Activated T-cell treated with anti-CD3 and anti-CD28 coated beads, Interleukin-2, amount 50 U/mL, for 24 hours (primary cell): ENCODE data around the gene AMOTL2.

Experiments used
- DNase-seq: peaks from one replicate; pipeline ENCODE4 v3.0.0-alpha.2; 2020
- H3K27ac Mint-ChIP-seq: 2 replicates; pipeline ENCODE4 v1.8.0; 2020; ENCODE audit warnings: mild to moderate bottlenecking, mixed read lengths
- H3K27me3 Mint-ChIP-seq: 2 replicates; pipeline ENCODE4 v1.8.0; 2020; ENCODE audit warnings: mixed read lengths
- H3K36me3 Mint-ChIP-seq: 2 replicates; pipeline ENCODE4 v1.8.0; 2020; ENCODE audit warnings: low read depth, mixed read lengths
- H3K4me1 Mint-ChIP-seq: 2 replicates; pipeline ENCODE4 v1.8.0; 2020; ENCODE audit warnings: low read depth, mixed read lengths
- H3K4me3 Mint-ChIP-seq: 2 replicates; pipeline ENCODE4 v1.8.0; 2020; ENCODE audit warnings: mild to moderate bottlenecking, moderate library complexity, mixed read lengths
- H3K9me3 Mint-ChIP-seq: 2 replicates; pipeline ENCODE4 v1.8.0; 2020; ENCODE audit warnings: mixed read lengths

AMOTL2 gene

GRCh38 chr3:134328846-134329245 lies 45.4 kb downstream of the AMOTL2 start:
- Mint-ChIP-seq H3K4me3 (no peak overlapping the region), H3K27ac (no peak overlapping the region), H3K4me1 (no peaks in the 10 kb centered on the region), H3K27me3 (peaks cover 11% of the 10 kb centered on the region), H3K36me3 (no peaks in the 10 kb centered on the region), H3K9me3 (no peaks in the 10 kb centered on the region)
- no peak for DNase-seq

GRCh38 chr3:134328147-134328591 lies 46.1 kb downstream of the AMOTL2 start:
- Mint-ChIP-seq H3K27ac (no peak overlapping the region), H3K9me3 (no peaks in the 10 kb centered on the region), H3K4me1 (no peaks in the 10 kb centered on the region), H3K4me3 (no peak overlapping the region), H3K27me3 (peaks cover 9% of the 10 kb centered on the region), H3K36me3 (no peaks in the 10 kb centered on the region)
- DNase-seq = no peak

- H3K27me3 Mint-ChIP-seq = peaks cover 13% of the 10 kb centered on the region
- no peak for DNase-seq
- H3K9me3 Mint-ChIP-seq = no peaks in the 10 kb centered on the region
- H3K36me3 Mint-ChIP-seq = no peaks in the 10 kb centered on the region
- no peak overlapping the region for H3K27ac Mint-ChIP-seq
- H3K4me3 Mint-ChIP-seq = no peak overlapping the region
- H3K4me1 Mint-ChIP-seq = no peaks in the 10 kb centered on the region
These were observed 46.7 kb downstream of the AMOTL2 start for GRCh38 chr3:134327594-134327975.

GRCh38 chr3:134326760-134327593 lies 47.3 kb downstream of the AMOTL2 start:
- Mint-ChIP-seq H3K4me1 (no peaks in the 10 kb centered on the region), H3K27me3 (peaks cover 13% of the 10 kb centered on the region), H3K27ac (no peak overlapping the region), H3K9me3 (no peaks in the 10 kb centered on the region), H3K36me3 (no peaks in the 10 kb centered on the region), H3K4me3 (no peak overlapping the region)
- DNase-seq = no peak

GRCh38 chr3:134326126-134326525 lies 48.1 kb downstream of the AMOTL2 start:
- Mint-ChIP-seq H3K4me3 (no peak overlapping the region), H3K9me3 (no peaks in the 10 kb centered on the region), H3K4me1 (no peaks in the 10 kb centered on the region), H3K27me3 (peaks cover 13% of the 10 kb centered on the region), H3K36me3 (no peaks in the 10 kb centered on the region), H3K27ac (no peak overlapping the region)
- DNase-seq = no peak

GRCh38 chr3:134325706-134326105 lies 48.5 kb downstream of the AMOTL2 start:
- no peak overlapping the region for H3K27ac Mint-ChIP-seq
- no peaks in the 10 kb centered on the region for H3K4me1 Mint-ChIP-seq
- H3K4me3 Mint-ChIP-seq = no peak overlapping the region
- peaks cover 13% of the 10 kb centered on the region for H3K27me3 Mint-ChIP-seq
- H3K36me3 Mint-ChIP-seq = no peaks in the 10 kb centered on the region
- DNase-seq = no peak
- H3K9me3 Mint-ChIP-seq = no peaks in the 10 kb centered on the region

- H3K4me3 Mint-ChIP-seq = no peak overlapping the region
- DNase-seq = no peak
- no peak overlapping the region for H3K27ac Mint-ChIP-seq
- no peaks in the 10 kb centered on the region for H3K9me3 Mint-ChIP-seq
- H3K27me3 Mint-ChIP-seq = peaks cover 13% of the 10 kb centered on the region
- no peaks in the 10 kb centered on the region for H3K4me1 Mint-ChIP-seq
- no peaks in the 10 kb centered on the region for H3K36me3 Mint-ChIP-seq
These were observed 49.1 kb downstream of the AMOTL2 start for GRCh38 chr3:134325061-134325705.

- no peaks in the 10 kb centered on the region for H3K9me3 Mint-ChIP-seq
- H3K27me3 Mint-ChIP-seq = peaks cover 13% of the 10 kb centered on the region
- H3K27ac Mint-ChIP-seq = no peak overlapping the region
- no peak for DNase-seq
- H3K4me3 Mint-ChIP-seq = no peak overlapping the region
- no peaks in the 10 kb centered on the region for H3K36me3 Mint-ChIP-seq
- H3K4me1 Mint-ChIP-seq = no peaks in the 10 kb centered on the region
These were observed 50.0 kb downstream of the AMOTL2 start for GRCh38 chr3:134323966-134324962.

- no peaks in the 10 kb centered on the region for H3K9me3 Mint-ChIP-seq
- peaks cover 17% of the 10 kb centered on the region for H3K27me3 Mint-ChIP-seq
- no peak for DNase-seq
- H3K4me3 Mint-ChIP-seq = no peak overlapping the region
- no peaks in the 10 kb centered on the region for H3K4me1 Mint-ChIP-seq
- H3K36me3 Mint-ChIP-seq = no peaks in the 10 kb centered on the region
- no peak overlapping the region for H3K27ac Mint-ChIP-seq
These were observed 52.0 kb downstream of the AMOTL2 start for GRCh38 chr3:134322286-134322685.

GRCh38 chr3:134320749-134321148 lies 53.5 kb downstream of the AMOTL2 start:
- H3K4me3 Mint-ChIP-seq = no peak overlapping the region
- H3K9me3 Mint-ChIP-seq = no peaks in the 10 kb centered on the region
- H3K27ac Mint-ChIP-seq = no peak overlapping the region
- no peak for DNase-seq
- H3K27me3 Mint-ChIP-seq = peaks cover 18% of the 10 kb centered on the region
- H3K4me1 Mint-ChIP-seq = no peaks in the 10 kb centered on the region
- no peaks in the 10 kb centered on the region for H3K36me3 Mint-ChIP-seq

- H3K27ac Mint-ChIP-seq = no peak overlapping the region
- DNase-seq = no peak
- H3K4me1 Mint-ChIP-seq = no peaks in the 10 kb centered on the region
- H3K9me3 Mint-ChIP-seq = no peaks in the 10 kb centered on the region
- peaks cover 15% of the 10 kb centered on the region for H3K27me3 Mint-ChIP-seq
- H3K4me3 Mint-ChIP-seq = no peak overlapping the region
- H3K36me3 Mint-ChIP-seq = no peaks in the 10 kb centered on the region
These were observed 54.3 kb downstream of the AMOTL2 start for GRCh38 chr3:134319931-134320330.

- Mint-ChIP-seq H3K27ac (no peak overlapping the region), H3K4me1 (no peaks in the 10 kb centered on the region), H3K9me3 (no peaks in the 10 kb centered on the region), H3K27me3 (peaks cover 31% of the 10 kb centered on the region), H3K36me3 (no peaks in the 10 kb centered on the region), H3K4me3 (no peak overlapping the region)
- no peak for DNase-seq
These were observed 56.1 kb downstream of the AMOTL2 start for GRCh38 chr3:134318166-134318565.

- H3K36me3 Mint-ChIP-seq = no peaks in the 10 kb centered on the region
- H3K4me3 Mint-ChIP-seq = no peak overlapping the region
- H3K9me3 Mint-ChIP-seq = no peaks in the 10 kb centered on the region
- no peak overlapping the region for H3K27ac Mint-ChIP-seq
- peaks cover 34% of the 10 kb centered on the region for H3K27me3 Mint-ChIP-seq
- DNase-seq = no peak
- peaks cover 2% of the 10 kb centered on the region for H3K4me1 Mint-ChIP-seq
These were observed 56.9 kb downstream of the AMOTL2 start for GRCh38 chr3:134317106-134317947.
